ENCODE data around the gene ACER3.

The ACER3 gene

GRCh38 chr11:77066229-77067042 lies 205.7 kb downstream of the ACER3 start, which contains the start of gene CAPN5:
Gene CAPN5, plus strand, starts transcription at chr11:77066971. Its CDS starts 17,916 bp downstream, at chr11:77084887.
- peak; percentile 90 to 94 (median 94) for DNase-seq

GRCh38 chr11:77067861-77068443 lies 207.2 kb downstream of the ACER3 start:
- DNase-seq, result no peak

GRCh38 chr11:77068457-77069335 lies 208.0 kb downstream of the ACER3 start:
- peak in 1 of 3 experiments; percentile 29 for DNase-seq

GRCh38 chr11:77069336-77069968 lies 208.7 kb downstream of the ACER3 start:
- peak in 1 of 3 experiments; percentile 71 for DNase-seq

- no peak for DNase-seq
Measured at GRCh38 chr11:77069969-77070582, 209.4 kb downstream of the ACER3 start.

GRCh38 chr11:77071077-77071476 lies 210.4 kb downstream of the ACER3 start:
- no peak for DNase-seq

GRCh38 chr11:77071671-77072605 lies 211.2 kb downstream of the ACER3 start:
- DNase-seq, result no peak

GRCh38 chr11:77072851-77073327 lies 212.2 kb downstream of the ACER3 start:
- no peak for DNase-seq

- no peak for DNase-seq
Measured at GRCh38 chr11:77073328-77074001, 212.7 kb downstream of the ACER3 start.

- peak in 2 of 3 experiments; percentile 44 to 45 for DNase-seq
Measured at GRCh38 chr11:77074205-77074604, 213.5 kb downstream of the ACER3 start.

- no peak for DNase-seq
Measured at GRCh38 chr11:77074626-77075221, 214.0 kb downstream of the ACER3 start.

- DNase-seq, result peak in 2 of 3 experiments; percentile 41 to 47
Measured at GRCh38 chr11:77075425-77075905, 214.7 kb downstream of the ACER3 start.

Data from NCI-H1417 (cell line).